IMR-90 (cell line): ENCODE data around the gene PTPRG. TPM values are rescaled to one million over a fixed set of nuclear protein-coding genes. Genes with fewer than 3 reads are reported as not detected.

Experiments used
- ATAC-seq: fragments of 200-7000 bp; cut with Tn5 transposase; 2 replicates; pipeline ENCODE4 v1.9.1; 2020; ENCODE audit warnings: low read depth, mild to moderate bottlenecking, moderate library complexity
- BruUV-seq: library from RNA; stranded (reverse); fragments of 400-500 nt; replicated peaks from 2 replicates; lab custom pipeline; 2021; lab: Mats Ljungman, UMichigan
- CTCF ChIA-PET: fragments of 300-600 bp; formaldehyde crosslinking; extraction: SDS; loops from one replicate; lab custom pipeline; 2021; ENCODE audit warnings: antibody characterized with exemption; lab: Yijun Ruan, JAX
- POLR2A ChIA-PET: fragments of 300-600 bp; sonication (Branson Sonifier 250); formaldehyde crosslinking; loops from one replicate; lab custom pipeline; 2022; ENCODE audit warnings: antibody characterized with exemption; ENCODE audit not compliant: unreplicated experiment; lab: Charles Lee
- DNase-seq: peaks from one replicate; pipeline ENCODE4 v3.0.0; 2013
- H2AFZ ChIP-seq: replicated peaks from 2 replicates; pipeline ENCODE3; 2013; ENCODE audit warnings: low read length, mild to moderate bottlenecking; ENCODE audit not compliant: poor library complexity
- H2AK5ac ChIP-seq: 2 replicates; pipeline ENCODE4 v1.6.1; 2013; ENCODE audit warnings: low read depth, low read length, inconsistent platforms
- H2AK9ac ChIP-seq: replicated peaks from 2 replicates; pipeline ENCODE3; 2013; ENCODE audit warnings: mild to moderate bottlenecking, low read depth, low read length, moderate library complexity; ENCODE audit not compliant: poor library complexity
- H2BK120ac ChIP-seq: 2 replicates; pipeline ENCODE4 v1.6.1; 2013; ENCODE audit warnings: low read depth, low read length, inconsistent platforms
- H2BK15ac ChIP-seq: 3 replicates; pipeline ENCODE4 v1.6.1; 2013; ENCODE audit warnings: low read depth, low read length, inconsistent platforms
- H2BK20ac ChIP-seq: 2 replicates; pipeline ENCODE4 v1.6.1; 2013; ENCODE audit warnings: low read depth, mild to moderate bottlenecking, inconsistent platforms, low read length, moderate library complexity
- H2BK5ac ChIP-seq: 2 replicates; pipeline ENCODE4 v1.6.1; 2013; ENCODE audit warnings: mild to moderate bottlenecking, low read depth, low read length, inconsistent platforms; ENCODE audit not compliant: poor library complexity, severe bottlenecking
- H3K14ac ChIP-seq: replicated peaks from 2 replicates; pipeline ENCODE4 v1.6.1; 2013; ENCODE audit warnings: low read depth, low read length, inconsistent platforms
- H3K18ac ChIP-seq: 2 replicates; pipeline ENCODE4 v1.6.1; 2013; ENCODE audit warnings: low read depth, low read length, control low read depth
- H3K23ac ChIP-seq: 2 replicates; pipeline ENCODE4 v1.6.1; 2013; ENCODE audit warnings: low read depth, low read length, inconsistent platforms
- H3K27ac ChIP-seq: 2 replicates; pipeline ENCODE4 v1.5.1; 2013; ENCODE audit warnings: mild to moderate bottlenecking, control low read depth, low read length; ENCODE audit not compliant: insufficient read depth
- H3K27me3 ChIP-seq: 2 replicates; pipeline ENCODE4 v1.6.1; 2013; ENCODE audit warnings: low read length; ENCODE audit not compliant: control insufficient read depth, insufficient read depth
- H3K36me3 ChIP-seq: 2 replicates; pipeline ENCODE4 v1.6.1; 2013; ENCODE audit warnings: low read length, mixed read lengths; ENCODE audit not compliant: control insufficient read depth, insufficient read depth
- H3K4ac ChIP-seq: 2 replicates; pipeline ENCODE4 v1.6.1; 2013; ENCODE audit warnings: low read depth, low read length, inconsistent platforms
- H3K4me1 ChIP-seq: 2 replicates; pipeline ENCODE4 v1.6.1; 2013; ENCODE audit warnings: low read length, mixed read lengths; ENCODE audit not compliant: control insufficient read depth, insufficient read depth
- H3K4me2 ChIP-seq: 2 replicates; pipeline ENCODE4 v1.6.1; 2013; ENCODE audit warnings: low read depth, mild to moderate bottlenecking, control low read depth, low read length, moderate library complexity
- H3K4me3 ChIP-seq: 2 replicates; pipeline ENCODE4 v1.5.1; 2013; ENCODE audit warnings: low read depth, mild to moderate bottlenecking, control low read depth, low read length, moderate library complexity; ENCODE audit not compliant: insufficient read depth
- H3K56ac ChIP-seq: 2 replicates; pipeline ENCODE4 v1.6.1; 2013; ENCODE audit warnings: low read length, inconsistent platforms; ENCODE audit not compliant: insufficient read depth; ENCODE audit errors: extremely low read depth
- H3K79me1 ChIP-seq, 2 experiments: 2 replicates each; pipeline ENCODE4 v1.6.1; 2013; ENCODE audit warnings: low read length in 2 of 2, inconsistent platforms in 1 of 2, low read depth in 1 of 2
- H3K9ac ChIP-seq: 2 replicates; pipeline ENCODE4 v1.6.1; 2013; ENCODE audit warnings: low read depth, low read length, control low read depth
- H3K9me1 ChIP-seq: 2 replicates; pipeline ENCODE4 v1.6.1; 2013; ENCODE audit warnings: low read length, inconsistent platforms; ENCODE audit not compliant: insufficient read depth
- H3K9me3 ChIP-seq: 2 replicates; pipeline ENCODE4 v1.6.1; 2013; ENCODE audit warnings: low read length; ENCODE audit not compliant: control insufficient read depth, insufficient read depth
- H4K20me1 ChIP-seq: 2 replicates; pipeline ENCODE4 v1.6.1; 2013; ENCODE audit warnings: low read length, inconsistent platforms; ENCODE audit not compliant: insufficient read depth
- H4K5ac ChIP-seq: 2 replicates; pipeline ENCODE4 v1.6.1; 2013; ENCODE audit warnings: mild to moderate bottlenecking, low read depth, low read length, control low read depth
- H4K8ac ChIP-seq, 2 experiments: 2 replicates each; pipeline ENCODE4 v1.6.1; 2013; ENCODE audit warnings: low read depth in 2 of 2, low read length in 2 of 2, control low read depth in 1 of 2, inconsistent platforms in 1 of 2
- H4K91ac ChIP-seq: 2 replicates; pipeline ENCODE4 v1.6.1; 2013; ENCODE audit warnings: low read depth, low read length, inconsistent platforms; ENCODE audit not compliant: insufficient read depth
- CEBPB ChIP-seq: IDR thresholded peaks from 2 replicates; pipeline ENCODE4 v1.6.1; 2012; ENCODE audit warnings: low read depth, low read length, improper control_type of control experiment
- USF2 ChIP-seq: fragments of 150-350 bp; IDR thresholded peaks from 2 replicates; pipeline ENCODE4 v1.6.1; 2017; ENCODE audit warnings: mild to moderate bottlenecking, antibody characterized with exemption, low read length, low read depth
- WGBS, 2 experiments: methylation state at CpG; one replicate each; pipeline versions ENCODE4 v1.1.5 to v1.1.7; 2013; ENCODE audit warnings: missing lambda C conversion rate in 2 of 2; ENCODE audit not compliant: insufficient read length in 1 of 2; ENCODE audit errors: extremely low coverage in 2 of 2; 5-methylcytosine and 5-hydroxymethylcytosine counted together
- dilution Hi-C: fragments of 300-500 bp; cut with HindIII; formaldehyde crosslinking; loops from one replicate; pipeline ENCODE4 v1.14.3; 2018; ENCODE audit warnings: low sequenced_read_pairs; ENCODE audit not compliant: unreplicated experiment
- in situ Hi-C: fragments of 300-500 bp; cut with MboI; formaldehyde crosslinking; loops from 3 replicates; pipeline ENCODE4 v1.14.3; 2019; ENCODE audit warnings: low sequenced_read_pairs, inconsistent platforms, mixed read lengths
- intact Hi-C: fragments of 100-400 bp; cut with micrococcal nuclease; formaldehyde crosslinking; loops from 2 replicates; pipeline ENCODE4 v1.10.0; 2022
- polyA plus RNA-seq, 3 experiments: library from polyadenylated mRNA; depleted of rRNA; stranded (reverse); fragments of >200 nt; gene quantifications; 2 replicates each; pipeline ENCODE4 v1.2.3, GENCODE V29; 2012; ENCODE audit warnings: low replicate concordance in 1 of 3
- total RNA-seq: library from RNA; depleted of rRNA; stranded (reverse); fragments of >200 nt; gene quantifications from 2 replicates; pipeline ENCODE4 v1.2.3, GENCODE V29; 2012

The PTPRG gene
- total and polyA plus RNA-seq, 2 of the 4 experiments (the other 2 are of a cell fraction), result 7.7 to 31.0 TPM

DNA sequence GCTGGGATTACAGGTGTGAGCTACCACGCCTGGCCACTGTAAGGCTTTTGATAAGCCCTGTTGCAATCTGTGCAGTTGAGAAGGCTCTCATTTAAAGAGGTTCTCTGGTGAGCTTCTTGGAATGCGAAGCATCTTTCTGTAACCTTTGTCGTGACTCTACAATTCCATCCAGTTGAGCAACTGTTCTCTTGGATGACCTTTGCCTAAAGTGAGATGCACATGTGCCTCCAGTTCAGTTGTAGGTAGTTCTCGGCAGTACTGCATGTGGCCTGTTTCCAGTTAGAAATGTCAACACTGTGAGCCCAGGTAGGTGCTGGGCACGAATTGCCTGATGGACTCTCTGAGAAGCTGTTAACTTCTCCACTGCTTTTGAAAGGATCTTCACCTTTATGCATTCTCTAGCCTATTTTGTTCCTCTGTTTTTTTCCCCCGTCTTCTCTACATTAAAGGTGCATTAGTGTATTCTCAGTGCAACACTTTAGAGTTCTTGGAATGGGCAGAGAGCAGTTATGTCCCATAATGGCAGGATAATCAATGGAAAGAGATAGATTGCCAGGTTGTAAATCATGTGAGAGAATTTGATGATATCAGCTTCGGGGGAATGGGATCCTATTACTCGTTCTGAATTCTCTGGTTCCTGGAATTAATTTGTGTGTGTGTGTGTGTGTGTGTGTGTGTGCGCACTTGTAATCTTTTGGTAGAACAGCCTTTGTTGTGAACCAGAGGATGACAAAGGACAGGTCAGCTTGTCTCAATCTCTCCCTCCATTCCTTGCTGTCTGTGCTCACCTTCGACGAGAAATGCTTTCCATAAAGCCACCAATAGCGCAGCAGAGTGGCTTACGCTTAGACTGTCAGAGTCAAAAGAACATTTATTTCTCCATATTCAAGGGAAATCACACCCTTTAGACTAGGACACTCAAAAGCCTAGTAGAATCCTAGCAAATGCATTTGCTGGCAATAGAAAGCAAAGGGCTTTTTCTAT is 51.1 kb downstream of the PTPRG start:
- Histone ChIP-seq H3K27ac (no peak overlapping the region), H3K18ac (no peak overlapping the region; the same call in 1 of the 2 replicates), H3K4me2 (no peak overlapping the region), H2AK5ac (0 out of 2 replicates have a peak overlapping the region, but pooled peaks have one; percentile 10), H3K4me3 (no peak overlapping the region), H3K36me3 (no peaks in the 10 kb centered on the region; the same call in 1 of the 2 replicates), H3K14ac (peak overlapping the region; percentile 40; the same call in 1 of the 2 replicates), H2AK9ac (no peak overlapping the region), H2AFZ (no peak overlapping the region), H3K9ac (no peak overlapping the region), H2BK15ac (0 out of 3 replicates have a peak overlapping the region, but pooled peaks have one; percentile 15), H4K20me1 (peaks cover 8% of the 10 kb centered on the region; the same call in 1 of the 2 replicates), H4K5ac (no peak overlapping the region; the same call in 1 of the 2 replicates), H3K79me1 (peaks cover 18 to 74% of the 10 kb centered on the region in 2 experiments; a peak in 3 of 4 replicates), H3K4ac (no peak overlapping the region; the same call in 1 of the 2 replicates), H3K56ac (no peak overlapping the region), H4K8ac (no peak overlapping the region), H3K9me3 (no peaks in the 10 kb centered on the region), H3K23ac (no peak overlapping the region), H2BK5ac (no peak overlapping the region), H3K27me3 (no peaks in the 10 kb centered on the region), H2BK120ac (no peak overlapping the region; the same call in 1 of the 2 replicates), H2BK20ac (no peak overlapping the region), H3K9me1 (peaks cover 5% of the 10 kb centered on the region), H4K91ac (no peak overlapping the region), H3K4me1 (peaks cover 7% of the 10 kb centered on the region; the same call in 1 of the 2 replicates)
- intact Hi-C loops, result no loop called here
- in situ Hi-C loops, result no loop called here
- DNase-seq (peak; percentile 43), ATAC-seq (peak; percentile 72)
- no TSS peak for BruUV-seq
- no peak for TF ChIP-seq USF2
- TF ChIP-seq CEBPB, result peak; percentile 36; the same call in 1 of the 2 replicates
- ChIA-PET CTCF (interaction anchor here (0.9 kb wide), 1 partner anchor 29 kb away, joined by 3 read pairs; no protein-coding TSS in a partner anchor), POLR2A (no interaction called here)
- dilution Hi-C loops, result no loop called here
- 100% methylated on average over 1 of the region's 13 CpGs; no CpG with 5 or more reads in 1 of the 2 experiments for WGBS, 2 experiments
